NCI-H2196 (cell line): ENCODE data around the gene STRA6.

Source experiments
- DNase-seq: peaks from one replicate; lab custom pipeline; 2025; ENCODE audit not compliant: unreplicated experiment; lab: John Stamatoyannopoulos, UW

Gene STRA6

DNA sequence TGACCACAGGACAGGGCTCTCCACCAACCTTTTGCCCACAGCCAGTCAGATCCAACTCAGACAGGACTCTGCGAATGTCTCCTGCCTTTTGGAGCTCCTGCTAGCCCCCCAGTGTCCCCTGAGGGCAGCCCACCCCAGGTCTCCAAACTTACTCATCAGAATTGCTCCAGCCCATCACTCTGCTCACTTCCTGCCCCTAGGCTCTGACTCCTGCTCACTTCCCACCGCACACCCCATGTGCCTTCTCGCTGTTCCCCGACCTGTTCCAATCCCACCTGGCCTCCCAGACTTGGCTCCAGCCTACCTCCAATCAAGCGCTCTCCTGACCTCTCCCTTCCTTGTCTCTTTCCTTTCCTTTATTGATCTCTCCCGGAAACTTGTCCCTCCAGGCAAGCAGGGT, 5.9 kb upstream of the STRA6 start:
- DNase-seq: no peak

DNA sequence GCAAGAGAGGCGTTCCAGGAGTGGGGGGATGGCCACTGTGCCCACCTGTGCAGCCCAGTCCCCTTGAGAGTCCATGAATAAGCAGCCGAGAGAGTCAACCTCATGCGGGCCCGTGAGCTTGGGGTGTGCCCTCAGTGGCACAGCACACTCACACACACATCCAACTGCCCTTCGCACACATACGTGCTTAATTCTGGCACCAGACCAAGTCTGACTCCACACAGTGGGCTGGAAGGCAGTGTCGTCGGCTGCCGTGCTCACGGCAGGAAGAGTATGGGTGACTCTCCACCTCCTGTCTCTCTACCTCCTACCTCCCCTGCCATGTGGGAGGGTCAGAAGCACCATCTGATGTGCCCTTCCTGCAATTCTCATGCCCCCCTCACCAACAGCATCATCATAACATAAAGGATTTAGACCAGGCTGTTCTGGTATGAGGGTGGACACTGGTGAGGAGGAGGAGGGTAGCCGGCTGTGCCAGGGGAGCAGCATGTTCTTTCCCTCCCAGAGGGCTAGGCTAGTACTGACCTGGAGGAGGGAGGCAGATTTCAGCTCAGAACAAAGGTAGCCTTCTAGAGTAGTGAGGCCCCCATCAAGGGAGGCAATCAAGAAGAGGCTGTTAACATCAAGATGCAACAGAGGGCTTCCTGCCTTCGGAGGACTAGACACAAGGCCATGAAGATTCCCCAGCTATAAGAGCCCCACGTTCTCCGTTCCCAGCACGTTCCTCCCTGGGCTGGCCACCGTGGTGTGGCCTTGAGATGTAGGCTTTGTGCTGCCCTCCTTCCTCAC, 5.3 kb upstream of the STRA6 start:
- DNase-seq: no peak

DNA sequence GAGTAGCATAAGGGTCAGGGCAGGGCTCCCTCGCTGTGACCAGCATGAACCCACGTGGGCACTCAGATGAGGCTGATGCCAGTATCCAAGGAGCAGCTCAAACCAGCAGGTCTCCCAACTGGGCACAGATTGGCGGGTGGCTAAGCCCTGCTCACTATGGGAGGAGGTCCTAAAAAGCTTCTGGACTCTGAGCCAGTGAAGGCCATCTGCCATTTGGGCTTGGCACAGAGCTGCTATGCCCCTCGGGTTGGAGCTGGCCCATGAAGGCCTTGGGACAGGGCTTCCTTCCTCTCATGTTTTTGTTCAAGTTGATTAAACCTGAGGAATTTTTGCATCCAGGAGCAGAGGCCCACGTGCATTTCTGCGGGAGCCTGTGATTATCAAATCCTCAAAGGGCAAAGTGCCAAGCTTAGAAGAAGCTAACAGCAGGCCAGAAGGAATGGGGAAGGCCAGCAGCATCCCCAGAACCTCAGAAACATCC, 4.3 kb upstream of the STRA6 start:
- no peak for DNase-seq

DNA sequence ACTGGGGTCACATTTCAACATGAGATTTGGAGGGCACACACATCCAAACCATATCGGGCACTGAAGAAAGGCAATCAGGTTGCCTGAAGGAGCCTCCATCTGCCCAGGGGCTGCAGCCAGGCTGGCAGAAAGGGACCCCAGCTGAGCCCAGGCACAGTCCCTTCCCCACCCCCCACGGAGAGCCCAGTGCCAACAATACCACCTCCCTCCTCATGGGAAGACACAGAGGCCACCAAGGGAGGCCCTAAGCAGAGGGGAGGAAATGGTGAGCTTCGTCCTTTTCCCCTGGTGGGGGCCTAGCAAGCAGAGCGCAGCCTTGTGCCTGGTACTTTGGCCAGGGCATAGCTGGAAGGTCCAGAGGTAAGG, 3.0 kb upstream of the STRA6 start:
- no peak for DNase-seq

DNA sequence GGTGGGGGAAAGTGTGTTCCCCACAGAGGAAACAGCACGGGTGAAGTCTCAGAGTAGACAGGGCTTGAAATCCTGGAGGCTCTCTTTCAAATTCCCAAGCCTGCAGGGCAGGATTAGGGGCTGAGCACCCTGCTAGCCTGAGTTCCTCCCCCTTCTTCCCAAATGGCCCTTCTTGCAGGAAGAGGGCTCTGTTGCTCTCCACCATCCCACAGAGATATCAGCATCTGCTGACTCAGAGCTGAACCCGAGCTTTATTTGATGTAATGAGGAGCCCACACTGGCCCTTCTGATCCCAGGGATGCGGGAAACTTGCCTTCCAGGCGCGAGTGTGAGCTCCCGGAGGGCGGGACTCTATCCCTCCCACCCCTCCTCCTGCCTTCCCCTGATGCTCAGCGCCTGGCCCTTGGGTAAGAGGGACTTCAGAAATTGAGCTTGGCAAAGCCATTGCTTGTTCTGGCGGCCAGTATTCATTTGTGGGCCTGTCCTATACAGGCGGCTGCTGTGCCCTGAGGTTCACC, 1.4 kb upstream of the STRA6 start:
- no peak for DNase-seq

DNA sequence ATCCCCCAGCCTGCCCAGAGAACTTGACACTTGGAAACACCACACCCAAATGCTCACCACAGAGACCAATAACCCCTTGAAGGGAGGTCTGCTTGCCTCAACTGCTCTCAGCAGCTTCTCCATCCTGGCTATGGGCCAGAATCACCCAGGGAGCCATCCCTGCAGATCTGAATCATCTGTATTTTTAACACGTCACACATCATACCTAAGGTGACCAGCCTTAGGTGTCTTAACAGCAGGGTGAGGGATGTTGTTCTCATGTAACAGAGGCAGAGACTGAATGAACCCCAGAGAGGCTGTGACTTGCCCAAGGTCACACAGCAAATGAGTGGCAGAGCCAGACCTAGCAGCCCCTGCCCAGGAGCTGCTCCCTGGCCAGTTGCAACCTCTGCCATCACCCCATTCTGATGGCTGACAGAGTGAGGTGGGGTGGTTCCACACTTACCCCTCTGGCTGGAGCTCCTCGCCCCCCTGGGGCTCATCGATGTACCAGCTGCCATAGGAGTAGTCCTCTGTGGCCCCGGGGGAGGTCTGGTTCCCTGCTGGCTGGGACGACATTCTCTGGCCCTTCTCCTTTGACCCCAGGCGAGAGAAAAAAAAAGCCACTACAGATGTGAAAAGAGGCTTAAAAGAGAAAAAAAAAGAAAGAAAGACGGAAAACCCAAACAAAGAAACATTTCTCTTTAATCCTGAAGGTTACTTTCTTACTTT, 722 bp downstream of the STRA6 start:
- DNase-seq: no peak

DNA sequence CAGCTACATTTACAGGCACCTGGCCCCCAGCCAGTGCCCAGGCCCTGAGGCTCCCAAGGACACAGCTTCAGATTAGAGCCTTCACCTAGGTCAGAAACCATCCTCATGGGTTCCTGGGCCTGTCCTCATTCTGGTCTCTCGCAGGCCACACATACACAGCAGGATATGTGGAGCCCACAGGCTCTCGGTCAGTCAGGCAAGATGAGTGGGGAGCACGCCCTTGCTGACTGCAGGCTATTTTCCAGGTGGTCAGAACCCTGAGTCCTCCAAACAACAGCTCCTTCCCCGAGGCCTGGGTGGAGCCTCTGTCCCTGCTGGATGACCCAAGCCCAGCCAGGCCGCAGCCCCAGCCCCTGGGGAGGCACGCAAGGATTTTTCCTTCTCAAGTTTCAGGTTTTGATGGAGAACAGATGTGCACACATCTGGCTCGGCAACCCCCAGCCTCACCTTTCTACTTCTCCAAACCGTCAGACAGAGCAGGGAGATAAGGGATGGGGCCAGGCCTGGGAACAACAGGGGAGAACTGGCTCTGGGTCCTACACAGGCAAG, 1.6 kb downstream of the STRA6 start:
- no peak for DNase-seq

DNA sequence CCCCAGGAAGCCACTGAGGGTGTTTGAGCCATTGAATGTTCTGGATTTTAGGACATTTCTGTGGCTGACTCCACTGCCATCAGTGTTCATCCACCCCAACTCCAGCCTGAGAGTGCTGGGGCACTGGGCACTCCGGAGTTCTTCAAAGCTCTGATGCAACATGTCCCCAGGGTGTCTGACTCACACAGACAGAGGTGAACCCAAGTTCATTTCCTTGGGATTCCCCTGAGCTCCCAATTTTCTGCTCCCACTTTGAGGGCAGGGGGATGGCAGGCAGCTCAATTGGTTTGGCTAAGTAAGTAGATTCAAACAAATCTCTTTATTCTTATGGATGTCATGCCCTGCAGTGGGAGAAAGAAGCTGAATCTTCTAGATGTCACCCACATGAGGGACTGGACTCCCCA, 2.2 kb downstream of the STRA6 start:
- DNase-seq: no peak

DNA sequence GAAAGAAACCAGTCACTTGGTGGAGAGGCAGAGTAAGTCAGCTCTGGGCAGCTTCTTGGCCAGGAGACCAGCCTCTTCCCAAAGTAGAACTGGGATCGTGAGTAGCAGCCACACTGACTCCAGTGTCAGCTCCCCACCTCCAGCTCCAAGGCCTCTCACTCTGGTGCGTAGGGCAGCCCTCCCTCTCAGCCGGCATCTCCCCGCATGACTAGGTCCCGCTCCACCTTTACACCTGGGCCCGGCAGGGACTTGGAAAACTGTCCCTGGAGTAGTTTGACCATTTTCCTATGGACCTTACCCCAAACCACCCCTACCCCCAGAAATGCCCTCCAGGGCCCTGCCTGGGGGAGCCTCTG, 3.3 kb downstream of the STRA6 start:
- no peak for DNase-seq

DNA sequence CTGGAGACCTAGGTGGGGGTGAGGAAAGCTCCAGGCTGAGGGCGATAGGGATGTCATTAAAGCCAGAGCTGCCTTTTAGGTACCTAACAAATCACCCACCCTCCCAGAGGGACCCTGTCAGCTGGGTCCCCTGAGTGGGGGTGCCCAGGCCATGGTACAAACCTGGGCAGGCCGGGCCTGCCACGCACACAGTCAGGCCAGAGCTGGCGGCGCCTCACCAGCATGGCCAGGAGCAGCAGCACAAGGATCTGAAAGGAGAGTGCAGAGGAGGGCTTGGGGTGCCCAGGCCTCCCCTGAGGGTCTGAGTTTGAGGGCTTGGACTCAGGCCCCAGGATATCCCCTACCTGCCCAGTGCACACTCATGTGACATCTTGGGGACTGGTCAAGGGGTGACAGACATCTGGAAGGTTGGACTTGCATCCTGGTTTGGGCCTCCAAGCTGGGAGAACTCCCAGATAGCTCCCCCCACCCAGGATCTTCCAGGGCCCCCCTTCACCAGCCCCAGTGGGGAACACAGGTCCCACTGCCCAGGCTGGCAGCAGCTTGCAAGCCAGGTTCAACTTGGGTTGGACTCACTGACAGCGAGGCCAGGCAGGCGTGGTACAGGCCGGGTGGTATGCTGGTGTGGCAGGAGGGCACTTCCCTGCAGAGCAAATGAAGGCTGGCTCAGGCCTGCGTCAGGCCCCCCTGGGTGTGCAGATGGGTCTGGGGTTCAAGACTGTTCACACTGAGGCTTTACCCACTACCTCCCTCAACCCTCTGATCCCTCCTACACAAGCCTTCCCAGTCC, 5.2 kb downstream of the STRA6 start:
- DNase-seq: no peak

DNA sequence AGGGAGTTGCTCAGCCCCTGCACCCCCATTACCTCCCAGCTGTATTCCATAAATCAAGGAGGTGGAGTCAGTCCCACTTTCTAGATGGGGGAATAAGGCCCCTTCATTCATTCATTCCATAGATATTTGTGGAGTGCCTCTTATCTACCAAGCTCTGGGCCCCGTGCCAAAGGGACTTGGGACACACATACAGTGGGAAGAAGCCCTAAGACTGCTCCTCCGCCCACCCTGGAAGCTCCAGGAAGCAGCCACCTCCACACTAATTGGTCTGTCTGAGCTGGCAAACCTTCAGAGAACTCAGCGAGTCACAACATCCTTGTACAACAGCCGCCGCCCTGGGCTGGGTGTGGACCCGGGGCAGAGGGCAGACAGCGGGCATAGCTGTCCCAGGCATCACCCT, 6.4 kb downstream of the STRA6 start:
- peak; percentile 27 for DNase-seq

DNA sequence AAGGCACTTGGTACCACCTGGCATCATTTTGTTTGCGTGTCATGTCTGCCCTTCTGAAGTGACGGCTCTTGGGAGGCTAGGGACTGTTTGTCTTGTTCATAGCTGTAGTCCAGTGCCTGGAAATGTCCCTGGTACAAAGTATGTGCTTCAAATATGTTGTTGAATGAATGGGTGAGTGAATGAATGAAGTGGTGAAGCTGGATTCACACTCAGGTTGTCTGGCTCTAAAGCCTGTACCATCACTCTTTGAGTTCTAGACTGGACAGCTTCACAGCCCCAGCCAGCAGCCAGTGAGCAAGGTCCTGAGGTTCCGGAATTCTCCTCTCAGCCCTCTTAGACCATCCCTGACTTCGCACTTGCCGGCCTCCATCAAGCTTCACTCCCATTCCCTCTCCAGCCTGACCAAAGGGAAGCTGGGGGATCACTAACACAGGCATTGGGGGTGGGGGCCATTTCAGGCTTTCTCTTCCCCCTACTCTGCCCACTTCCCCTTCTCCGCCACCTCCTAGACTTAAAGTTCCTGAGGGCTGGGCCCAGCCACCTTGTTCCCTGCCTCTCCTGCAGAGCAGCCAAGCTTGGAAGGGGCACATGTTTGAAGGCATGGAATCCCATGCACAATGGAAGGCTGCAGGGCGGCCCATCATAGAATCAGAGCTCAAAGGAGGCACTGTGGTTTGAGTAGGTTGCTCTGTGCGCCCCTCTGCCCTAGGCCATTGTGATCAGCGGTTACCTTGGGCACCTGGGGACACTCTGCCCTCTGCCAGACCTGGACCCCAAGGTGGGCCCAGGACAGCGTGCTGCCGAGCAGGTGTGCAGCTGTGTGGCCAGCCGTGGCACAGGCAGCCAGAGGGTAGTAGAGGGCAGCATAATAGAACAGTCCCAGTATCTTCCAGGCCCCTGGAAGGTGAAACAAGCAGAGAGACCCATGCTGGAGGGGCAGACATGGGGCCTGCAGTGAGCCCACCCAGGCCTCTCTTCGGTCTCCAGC, 7.7 kb downstream of the STRA6 start:
- no peak for DNase-seq

DNA sequence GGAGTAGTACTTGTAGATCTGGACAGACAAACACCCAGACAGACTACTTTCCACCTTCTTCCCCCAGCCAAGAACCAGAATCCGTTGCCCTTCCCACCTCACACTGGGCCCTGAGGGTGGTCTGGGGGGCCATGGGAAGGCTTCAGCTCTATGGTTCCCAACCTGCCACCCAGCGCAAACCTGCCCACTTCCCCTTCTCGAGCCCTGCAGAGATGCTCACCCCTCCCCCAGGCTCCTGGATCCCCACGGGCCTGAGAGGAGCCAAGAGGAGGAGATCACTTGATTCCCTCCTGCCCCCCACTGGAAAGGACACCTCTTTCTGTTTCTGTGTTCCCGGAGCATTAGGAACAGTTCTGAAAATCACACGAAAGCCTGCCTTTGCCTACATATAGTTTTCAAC, 8.7 kb downstream of the STRA6 start:
- no peak for DNase-seq

DNA sequence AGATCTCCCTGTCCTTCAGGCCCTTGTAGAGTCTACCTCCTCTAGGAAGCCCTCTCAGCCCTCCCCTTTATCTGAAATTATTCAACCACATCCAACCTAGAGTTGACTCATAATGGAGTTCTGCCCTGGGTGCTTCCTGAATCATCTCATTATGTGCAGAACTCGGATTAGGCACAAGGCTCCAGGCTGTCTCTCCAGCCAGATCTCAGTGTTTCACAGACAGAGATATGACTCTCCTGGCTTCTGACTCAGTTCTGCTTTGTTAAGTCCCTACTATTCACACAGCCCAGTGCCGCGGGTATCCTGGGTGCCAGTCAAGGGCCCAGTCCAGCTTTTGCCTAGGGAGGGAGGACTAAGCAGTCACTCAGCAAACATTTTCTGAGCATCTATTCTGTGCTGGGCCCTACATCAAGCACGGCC, 9.3 kb downstream of the STRA6 start:
- no peak for DNase-seq

DNA sequence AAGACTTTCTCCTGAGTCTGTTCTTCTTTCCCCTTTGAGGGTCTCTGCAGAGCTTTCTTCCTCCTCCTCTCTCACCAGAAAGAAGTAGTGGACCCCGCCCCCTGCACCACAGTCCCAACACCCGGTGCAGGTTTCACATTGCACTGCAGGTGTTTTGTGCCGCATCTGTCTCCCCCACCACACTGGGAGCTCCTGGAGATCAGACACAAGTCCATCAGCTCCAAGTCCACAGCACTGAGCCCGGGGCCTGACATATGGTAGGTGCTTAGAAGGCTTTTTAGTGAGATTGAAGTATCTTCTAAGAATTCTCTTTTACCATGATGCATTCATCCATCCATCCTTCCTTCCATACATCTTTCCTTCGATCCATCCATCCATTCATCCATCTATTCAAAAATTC, 9.8 kb downstream of the STRA6 start:
- no peak for DNase-seq

DNA sequence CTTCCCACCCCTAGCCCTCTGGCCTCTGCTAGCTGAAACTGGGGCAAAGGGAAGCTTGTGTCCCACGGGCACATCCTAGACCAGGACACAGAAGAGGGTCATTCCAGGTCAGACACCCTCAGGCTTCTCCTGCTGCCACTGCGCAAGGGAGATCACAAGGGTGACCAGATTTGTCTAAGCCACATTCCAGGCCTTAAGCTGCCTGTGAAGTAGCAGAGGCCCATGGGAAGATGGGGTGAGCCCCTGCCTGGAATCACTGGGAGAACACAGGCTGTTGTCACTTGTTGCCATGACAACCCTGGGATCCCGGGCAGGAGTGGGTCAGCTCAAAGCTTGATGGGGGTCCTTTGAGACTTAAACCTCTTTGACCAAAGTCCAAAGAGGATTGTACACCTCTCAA, 10.8 kb downstream of the STRA6 start:
- no peak for DNase-seq

DNA sequence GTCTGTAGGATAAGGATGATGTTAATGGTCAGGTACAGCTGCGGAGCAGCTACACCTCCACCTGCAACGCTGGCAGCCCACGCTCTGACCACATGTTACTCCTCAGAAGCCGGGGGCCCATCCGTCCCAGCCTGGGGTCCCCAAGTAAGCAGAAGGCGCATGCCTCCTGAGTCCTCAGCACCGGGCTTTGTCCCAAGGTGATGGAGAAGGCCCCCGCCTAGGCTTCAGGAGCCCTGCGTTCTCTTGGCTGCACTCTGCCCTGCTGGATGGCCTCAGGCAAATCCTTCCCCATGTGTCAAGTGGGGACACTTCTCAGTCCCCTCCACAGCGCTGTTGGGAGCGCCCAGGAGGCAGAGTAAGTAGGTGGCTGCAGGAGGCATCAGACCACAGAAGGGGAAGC, 14.4 kb downstream of the STRA6 start:
- DNase-seq: no peak

DNA sequence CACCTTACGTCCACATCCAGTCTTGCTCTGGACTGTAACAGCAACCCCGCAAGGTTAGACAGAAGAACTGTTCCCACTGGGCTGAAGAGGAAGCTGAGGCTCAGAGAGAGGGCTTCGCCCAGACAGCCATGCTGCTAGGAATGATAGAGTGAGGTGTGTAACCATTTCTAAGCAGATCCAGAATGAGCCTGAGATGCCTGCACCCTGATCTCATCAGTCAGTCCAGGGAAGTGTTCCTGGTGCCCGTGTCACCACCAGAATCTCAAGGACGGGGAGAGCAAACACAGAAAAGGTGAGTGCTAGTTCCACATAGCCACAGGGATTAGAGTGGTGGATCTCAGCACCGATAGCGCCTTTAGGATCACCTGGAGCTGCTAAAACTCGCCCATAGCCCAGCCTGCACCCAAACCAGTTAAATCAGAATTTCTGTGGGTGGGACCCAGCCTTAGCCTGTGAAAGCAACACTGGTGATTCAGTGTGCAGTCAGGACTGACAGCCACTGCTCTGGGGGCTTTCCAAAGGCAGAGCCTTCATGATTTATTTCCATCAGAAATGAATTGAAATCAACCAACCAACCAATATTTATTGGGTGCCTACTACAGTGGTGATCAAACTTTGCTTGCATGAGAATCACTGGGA, 16.8 kb downstream of the STRA6 start:
- no peak for DNase-seq

DNA sequence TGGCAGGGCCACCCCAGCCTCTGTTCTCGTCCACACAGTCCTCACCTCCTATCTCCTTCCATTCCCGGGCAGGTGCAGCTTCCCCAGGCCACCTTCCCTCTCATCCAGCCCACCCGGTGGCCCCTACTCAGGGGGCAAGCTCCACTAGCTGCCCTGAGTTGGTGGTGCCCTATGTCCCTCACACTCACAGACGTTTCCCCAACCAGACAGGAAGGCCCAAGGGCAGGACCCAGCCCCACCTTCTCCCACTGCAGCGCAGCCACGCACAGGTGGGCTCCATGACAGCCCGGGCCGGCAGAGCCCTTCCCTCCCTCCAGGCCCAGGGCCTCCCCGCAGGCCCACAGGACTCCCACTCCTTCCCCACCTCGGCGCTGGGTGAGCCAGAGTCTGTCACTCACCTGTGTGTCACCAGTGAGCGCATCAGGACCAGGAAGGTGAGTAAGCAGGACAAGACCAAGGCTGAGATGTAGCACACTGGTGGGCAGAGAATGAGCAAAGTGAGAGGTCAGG, 17.9 kb downstream of the STRA6 start:
- DNase-seq: no peak

DNA sequence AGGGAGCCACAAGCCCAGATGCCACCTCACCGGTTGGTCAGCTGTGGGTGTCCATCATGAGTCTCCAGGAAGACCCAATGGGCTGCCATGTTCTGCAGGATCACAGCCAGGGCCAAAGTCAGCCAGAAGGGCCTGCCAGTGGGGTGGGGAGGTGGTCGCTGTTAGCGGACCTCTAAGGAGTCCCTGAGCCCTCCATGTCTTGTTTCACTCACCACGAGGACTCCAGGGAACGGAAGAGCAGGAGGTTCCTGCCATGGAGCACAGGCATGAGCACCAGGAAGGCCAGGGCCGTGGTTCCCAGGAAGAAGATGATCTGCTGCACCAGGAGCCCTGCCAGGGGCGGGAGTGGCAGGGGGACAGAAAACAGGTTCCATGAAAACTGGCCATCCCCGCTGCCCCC, 20.5 kb downstream of the STRA6 start:
- DNase-seq: no peak
